K562 (cell line): ENCODE measurements around the gene GPR85. TPM values are rescaled to one million over a fixed set of nuclear protein-coding genes. Genes with fewer than 3 reads are reported as not detected.

Experiments used
- ARID1B ChIP-seq: fragments of 450-650 bp; IDR thresholded peaks from 2 replicates; pipeline ENCODE4 v1.6.1; 2016; ENCODE audit warnings: antibody characterized with exemption, mild to moderate bottlenecking, inconsistent platforms
- ATF3 ChIP-seq, 2 experiments: fragments of 450-650 bp in 1 of 2; sonication (generic) in 1 of 2; formaldehyde crosslinking in 1 of 2; IDR thresholded peaks in 1 of 2; conservative IDR thresholded peaks in 1 of 2; 2 replicates each; pipeline versions ENCODE4 v1.6.1 to v1.8.1; 2016 to 2023; ENCODE audit warnings: mild to moderate bottlenecking in 2 of 2, moderate library complexity in 2 of 2, inconsistent platforms in 1 of 2, missing genetic modification reagents in 1 of 2
- ETV6 ChIP-seq, 3 experiments: fragments of 150-350 bp in 1 of 3; sonication (generic) in 1 of 3; formaldehyde crosslinking in 1 of 3; IDR thresholded peaks; 2 replicates each; pipeline versions ENCODE4 v1.6.1 to v1.8.0; 2014 to 2022; ENCODE audit warnings: borderline replicate concordance in 2 of 3, low read depth in 2 of 3, antibody characterized with exemption in 1 of 3, low read length in 1 of 3, mild to moderate bottlenecking in 1 of 3, missing genetic modification reagents in 1 of 3
- FOSL1 ChIP-seq: fragments of 200-800 bp; sonication (Bioruptor generic); conservative IDR thresholded peaks from 2 replicates; pipeline ENCODE4 v1.6.1; 2016; ENCODE audit warnings: missing genetic modification characterization, missing compliant biosample characterization
- JUN ChIP-seq, 2 experiments: sonication (generic) in 1 of 2; formaldehyde crosslinking in 1 of 2; IDR thresholded peaks; 2 replicates each; pipeline versions ENCODE4 v1.6.1 to v1.8.0; 2012 to 2022; ENCODE audit warnings: borderline replicate concordance in 2 of 2, mild to moderate bottlenecking in 2 of 2, improper control_type of control experiment in 1 of 2, low read depth in 1 of 2, low read length in 1 of 2, missing genetic modification reagents in 1 of 2
- MEF2A ChIP-seq: IDR thresholded peaks from 2 replicates; pipeline ENCODE4 v1.6.1; 2011; ENCODE audit warnings: low read depth, mild to moderate bottlenecking, low read length, moderate library complexity; ENCODE audit not compliant: control insufficient read depth
- NR2C1 ChIP-seq, 2 experiments: fragments of 450-650 bp; IDR thresholded peaks; 2 replicates each; pipeline ENCODE4 v1.6.1; 2017; ENCODE audit warnings: mild to moderate bottlenecking in 2 of 2, antibody characterized with exemption in 1 of 2, inconsistent platforms in 1 of 2, missing compliant biosample characterization in 1 of 2, missing genetic modification characterization in 1 of 2
- RCOR1 ChIP-seq, 2 experiments: IDR thresholded peaks; 2 replicates each; pipeline ENCODE4 v1.6.1; 2012; ENCODE audit warnings: low read depth in 2 of 2, low read length in 2 of 2, borderline replicate concordance in 1 of 2, improper control_type of control experiment in 1 of 2
- SMARCE1 ChIP-seq: fragments of 450-650 bp; IDR thresholded peaks from 2 replicates; pipeline ENCODE4 v1.7.1; 2016; ENCODE audit warnings: mild to moderate bottlenecking
- SPI1 ChIP-seq: IDR thresholded peaks from 2 replicates; pipeline ENCODE4 v1.6.1; 2011; ENCODE audit warnings: low read depth, low read length, control low read depth, borderline replicate concordance
- TEAD2 ChIP-seq: fragments of 450-650 bp; IDR thresholded peaks from 2 replicates; pipeline ENCODE4 v1.6.1; 2016; ENCODE audit warnings: missing genetic modification characterization, control low read depth, missing compliant biosample characterization
- TEAD4 ChIP-seq, 2 experiments: sonication (generic) in 1 of 2; formaldehyde crosslinking in 1 of 2; IDR thresholded peaks; 2 replicates each; pipeline versions ENCODE4 v1.6.1 to v1.8.0; 2012 to 2022; ENCODE audit warnings: borderline replicate concordance in 1 of 2, inconsistent platforms in 1 of 2, low read length in 1 of 2, mild to moderate bottlenecking in 1 of 2, missing genetic modification reagents in 1 of 2
- TOE1 ChIP-seq, 2 experiments: fragments of 450-650 bp in 1 of 2; sonication (generic) in 1 of 2; formaldehyde crosslinking in 1 of 2; IDR thresholded peaks; 2 replicates each; pipeline versions ENCODE4 v1.7.1 to v1.8.0; 2016 to 2022; ENCODE audit warnings: borderline replicate concordance in 2 of 2, mild to moderate bottlenecking in 2 of 2, antibody characterized with exemption in 1 of 2, inconsistent platforms in 1 of 2, low read depth in 1 of 2, missing genetic modification reagents in 1 of 2, moderate library complexity in 1 of 2
- ZNF282 ChIP-seq: sonication (generic); formaldehyde crosslinking; IDR thresholded peaks from 2 replicates; pipeline ENCODE4 v1.8.1; 2023; ENCODE audit warnings: missing genetic modification reagents
- ZNF311 ChIP-seq: fragments of 250-450 bp; sonication (Bioruptor Pico); IDR thresholded peaks from 2 replicates; pipeline ENCODE4 v1.4.0; 2020; ENCODE audit warnings: mild to moderate bottlenecking, moderate library complexity
- ZNF347 ChIP-seq: fragments of 450-650 bp; formaldehyde crosslinking; IDR thresholded peaks from 2 replicates; pipeline ENCODE4 v1.4.0; 2020; ENCODE audit warnings: low read depth, mild to moderate bottlenecking, moderate library complexity
- ZNF384 ChIP-seq: IDR thresholded peaks from 2 replicates; pipeline ENCODE4 v1.6.1; 2012; ENCODE audit warnings: low read depth, low read length, improper control_type of control experiment
- ZNF75A ChIP-seq: fragments of 450-650 bp; formaldehyde crosslinking; IDR thresholded peaks from 2 replicates; pipeline ENCODE4 v1.4.0; 2020; ENCODE audit warnings: mild to moderate bottlenecking
- polyA plus RNA-seq, 8 experiments: library from polyadenylated mRNA; depleted of rRNA in 4 of 8; stranded (reverse) in 5 of 8; unstranded in 3 of 8; fragments of >200 nt; fragmentation: Nextera tagmentation in 2 of 8; fragmentation: Illumina TruSeq in 1 of 8; extraction: Ambion mirVana in 2 of 8; extraction: Trizol in 1 of 8; gene quantifications; 2 replicates each; pipeline versions ENCODE4 v1.2.1 to v1.2.3, GENCODE V29; 2011 to 2014; ENCODE audit warnings: inconsistent platforms in 1 of 8, missing spikeins in 1 of 8
- total RNA-seq, 7 experiments: library from RNA; depleted of rRNA in 6 of 7; stranded (reverse); fragments of >200 nt in 6 of 7; fragmentation: Illumina TruSeq in 2 of 7; extraction: Trizol in 2 of 7; gene quantifications; 2 replicates each; pipeline versions ENCODE4 v1.2.1 to v1.2.3, GENCODE V29; 2011 to 2021; ENCODE audit warnings: low replicate concordance in 1 of 7
- TF ChIP-seq, protein P1 (sequence below): fragments of 450-650 bp; IDR thresholded peaks from 2 replicates; pipeline ENCODE4 v1.6.1; 2016

GPR85 gene
- total and polyA plus RNA-seq, 9 of the 15 experiments (the other 6 are each of a cell fraction or from before 2014, with no cell fraction given) = 2.9 to 18.2 (median 4.0) TPM

DNA sequence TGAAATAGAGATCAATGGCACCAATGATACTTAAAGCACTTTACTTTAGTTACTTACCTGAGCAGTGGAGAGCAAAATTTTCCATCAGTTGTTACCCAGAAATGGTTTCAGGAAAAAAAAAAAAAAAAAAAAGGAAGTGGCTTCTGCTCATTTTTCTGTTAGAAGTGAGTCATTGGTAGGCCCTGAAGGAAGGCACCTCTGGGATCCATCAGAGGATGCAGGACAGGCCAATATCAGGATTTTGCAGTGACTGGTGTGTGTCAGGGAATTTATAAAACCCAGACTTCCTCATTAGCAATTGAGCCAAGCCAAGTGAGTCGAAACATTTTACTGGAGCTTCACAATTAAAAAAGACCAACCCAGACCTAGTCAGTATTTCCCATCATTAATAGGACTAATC lies 34.0 kb upstream of the GPR85 start (continued):
- TF ChIP-seq ATF3 (IDR thresholded peaks at IDR 0.05) (peak; percentile 24; the same call in 1 of the 2 replicates), ATF3 (CRISPR knock-in tag; conservative IDR thresholded peaks at IDR 0.05) (no peak), NR2C1 (IDR thresholded peaks at IDR 0.05) (no peak), NR2C1 (tag; IDR thresholded peaks at IDR 0.05) (no peak), SMARCE1 (peak; percentile 62; the same call in 1 of the 2 replicates), ZNF384 (peak; percentile 77), ETV6 (IDR thresholded peaks at IDR 0.05; ENCODE audit: borderline replicate concordance in 1 of 2, low read depth in 2 of 2, low read length in 1 of 2) (0 out of 4 replicates have a peak, but pooled peaks of 1 of the 2 experiments have one; percentile 34), ETV6 (CRISPR knock-in tag; IDR thresholded peaks at IDR 0.05; ENCODE audit: borderline replicate concordance) (no peak), JUN (IDR thresholded peaks at IDR 0.05; ENCODE audit: borderline replicate concordance, low read depth, low read length) (peak; percentile 45; the same call in 1 of the 2 replicates), JUN (CRISPR knock-in tag; IDR thresholded peaks at IDR 0.05; ENCODE audit: borderline replicate concordance) (no peak), ZNF282 (no peak), SPI1 (peak; percentile 97), TEAD2 (tag) (no peak), RCOR1 (IDR thresholded peaks at IDR 0.05; ENCODE audit: borderline replicate concordance in 1 of 2, low read depth in 2 of 2, low read length in 2 of 2) (peak in 1 of 2 experiments; percentile 50; a peak in 1 of 4 replicates), MEF2A (no peak), ZNF347 (CRISPR knock-in tag) (no peak), TEAD4 (IDR thresholded peaks at IDR 0.05; ENCODE audit: low read length) (peak; percentile 44; the same call in 1 of the 2 replicates), TEAD4 (CRISPR knock-in tag; IDR thresholded peaks at IDR 0.05; ENCODE audit: borderline replicate concordance) (no peak), ZNF75A (CRISPR knock-in tag) (no peak), ZNF311 (CRISPR knock-in tag) (no peak), ARID1B (peak; percentile 37; the same call in 1 of the 2 replicates), TOE1 (IDR thresholded peaks at IDR 0.05; ENCODE audit: borderline replicate concordance) (no peak), TOE1 (CRISPR knock-in tag; IDR thresholded peaks at IDR 0.05; ENCODE audit: borderline replicate concordance, low read depth) (no peak), FOSL1 (tag) (peak; percentile 68)
- TF ChIP-seq, protein P1, sequence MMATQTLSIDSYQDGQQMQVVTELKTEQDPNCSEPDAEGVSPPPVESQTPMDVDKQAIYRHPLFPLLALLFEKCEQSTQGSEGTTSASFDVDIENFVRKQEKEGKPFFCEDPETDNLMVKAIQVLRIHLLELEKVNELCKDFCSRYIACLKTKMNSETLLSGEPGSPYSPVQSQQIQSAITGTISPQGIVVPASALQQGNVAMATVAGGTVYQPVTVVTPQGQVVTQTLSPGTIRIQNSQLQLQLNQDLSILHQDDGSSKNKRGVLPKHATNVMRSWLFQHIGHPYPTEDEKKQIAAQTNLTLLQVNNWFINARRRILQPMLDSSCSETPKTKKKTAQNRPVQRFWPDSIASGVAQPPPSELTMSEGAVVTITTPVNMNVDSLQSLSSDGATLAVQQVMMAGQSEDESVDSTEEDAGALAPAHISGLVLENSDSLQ = no peak; the same call in 1 of the 2 replicates
